ENCODE measurements around the gene EPS8L2.

- TF ChIP-seq ZNF274 (IDR thresholded peaks at IDR 0.05; ENCODE audit: low read depth, low read length) (no peak), YY1 (IDR thresholded peaks at IDR 0.05; ENCODE audit: insufficient read depth, insufficient read length) (no peak)
Observed at GRCh38 chr11:722346-722811, 16.3 kb downstream of the EPS8L2 start.

All from NT2/D1 (cell line).